ENCODE results near the gene SLC25A21.

SLC25A21 gene

DNA sequence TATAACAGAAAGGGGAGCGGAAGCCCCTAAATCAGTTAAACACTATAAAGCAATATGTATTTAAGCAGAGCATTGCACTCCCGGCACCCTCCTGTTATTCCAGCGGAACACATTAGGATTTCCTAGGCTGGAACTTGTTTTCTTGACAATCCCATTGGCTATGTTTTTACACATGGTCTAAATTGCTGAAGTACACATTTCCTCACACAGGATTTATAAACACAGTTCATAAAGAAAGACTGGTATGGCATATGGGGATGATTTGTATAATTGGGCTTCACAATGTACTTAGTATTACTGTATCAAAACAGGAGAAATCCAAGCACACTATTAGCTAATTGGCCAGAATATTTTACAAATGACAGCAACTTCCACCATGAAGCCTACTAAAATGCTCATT lies 487.5 kb downstream of the SLC25A21 start:
- DNase-seq, result no peak

DNA sequence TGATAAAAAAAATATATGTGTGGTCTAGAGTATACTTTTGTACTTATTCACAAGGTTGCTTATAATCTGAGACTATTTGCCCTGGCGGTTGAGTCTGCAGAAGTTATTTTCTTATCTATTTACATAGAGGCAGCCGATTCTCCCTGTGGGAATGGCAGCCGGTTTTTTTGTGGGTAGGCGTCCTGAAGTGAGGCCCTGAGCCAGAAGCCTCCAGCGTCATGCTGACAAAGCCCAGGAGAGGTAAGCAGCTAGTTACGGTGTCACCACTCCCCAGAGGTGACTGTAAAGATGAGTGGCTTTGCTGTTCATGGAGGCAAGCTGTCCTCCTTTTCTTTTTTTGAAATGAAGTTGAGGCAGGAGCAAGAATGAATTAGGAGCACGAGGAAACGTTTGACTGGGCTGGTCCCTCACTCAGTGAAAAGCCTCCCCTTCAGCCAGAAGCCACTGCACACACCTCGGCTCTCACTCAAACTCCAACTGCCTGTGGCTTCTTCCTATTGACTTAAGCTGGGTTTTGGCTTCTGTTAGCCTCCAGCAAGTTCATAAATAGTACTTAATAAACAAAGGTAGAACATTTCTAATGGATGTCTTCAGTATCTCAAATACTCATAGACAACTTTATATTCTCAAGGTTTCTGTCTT lies 489.2 kb downstream of the SLC25A21 start:
- no peak for DNase-seq

DNA sequence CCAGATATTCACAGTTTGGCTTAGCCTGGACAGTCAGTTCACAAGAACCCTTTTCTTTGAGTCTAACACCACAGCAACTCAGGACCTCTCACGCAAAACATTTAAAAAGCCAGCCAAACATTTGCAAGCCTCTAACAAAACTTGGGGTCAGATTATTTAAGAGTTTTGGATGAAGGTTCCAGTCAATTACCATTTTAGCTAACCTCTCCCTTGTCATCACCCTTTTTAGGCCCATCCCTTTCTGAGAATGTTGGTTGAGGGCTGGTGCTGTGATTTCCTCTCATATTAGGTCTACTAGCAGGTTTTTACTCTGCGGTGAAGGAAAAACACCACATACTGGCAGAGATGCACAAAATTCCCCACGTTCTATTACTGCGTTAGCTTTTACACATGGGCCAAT lies 490.1 kb downstream of the SLC25A21 start:
- no peak for DNase-seq

DNA sequence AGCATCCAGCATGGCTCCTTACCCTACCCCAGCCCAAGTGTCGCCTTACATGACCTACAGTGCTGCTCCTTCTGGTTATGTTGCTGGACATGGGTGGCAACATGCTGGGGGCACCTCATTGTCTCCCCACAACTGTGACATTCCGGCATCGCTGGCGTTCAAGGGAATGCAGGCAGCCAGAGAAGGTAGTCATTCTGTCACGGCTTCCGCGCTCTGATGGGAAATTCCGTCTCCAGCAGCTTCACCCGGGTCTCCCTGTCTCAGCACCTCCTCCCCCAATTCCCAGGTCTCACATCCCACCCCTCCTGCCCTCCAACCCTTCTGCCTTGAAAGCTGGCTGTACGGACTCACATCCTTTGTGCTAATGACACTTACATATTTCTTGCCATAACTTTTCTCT lies 496.2 kb downstream of the SLC25A21 start:
- DNase-seq, result no peak

DNA sequence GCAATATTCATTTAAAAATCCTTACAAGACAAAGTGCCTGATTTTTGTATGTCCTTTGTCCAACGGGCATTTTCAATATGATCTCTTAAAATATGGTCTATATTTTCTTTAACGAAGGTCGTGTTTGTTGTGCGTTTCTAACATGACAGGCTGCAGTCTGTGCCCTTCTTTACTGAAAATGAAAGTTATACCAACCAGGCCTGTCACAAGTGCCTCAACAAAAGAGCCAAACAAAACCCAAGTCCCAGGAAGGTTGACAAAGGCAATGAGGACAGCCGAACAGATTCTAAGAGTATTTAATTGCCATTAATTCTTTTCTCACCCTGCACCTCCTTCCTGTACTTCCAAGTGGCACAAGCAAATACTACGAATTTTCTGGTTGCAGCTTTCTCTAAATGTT lies 496.8 kb downstream of the SLC25A21 start:
- no peak for DNase-seq

DNA sequence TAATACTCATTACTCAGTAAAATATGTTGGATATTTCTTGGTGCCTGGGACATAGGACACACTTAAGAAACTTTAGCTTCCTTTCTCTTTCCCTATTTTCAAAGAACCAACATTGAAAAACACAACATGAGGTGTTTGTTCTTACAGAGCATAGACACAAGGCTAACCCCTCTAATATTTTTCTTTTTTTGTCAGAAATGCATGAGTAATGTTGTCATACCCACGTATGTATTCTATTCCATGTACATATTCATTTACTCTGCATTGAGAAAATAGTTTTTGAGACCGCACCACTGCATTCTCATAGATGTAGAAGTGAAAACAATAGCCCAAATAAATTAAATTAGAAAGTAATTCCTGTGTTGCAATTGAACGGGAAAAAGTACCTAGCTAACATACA lies 497.7 kb downstream of the SLC25A21 start:
- no peak for DNase-seq

DNA sequence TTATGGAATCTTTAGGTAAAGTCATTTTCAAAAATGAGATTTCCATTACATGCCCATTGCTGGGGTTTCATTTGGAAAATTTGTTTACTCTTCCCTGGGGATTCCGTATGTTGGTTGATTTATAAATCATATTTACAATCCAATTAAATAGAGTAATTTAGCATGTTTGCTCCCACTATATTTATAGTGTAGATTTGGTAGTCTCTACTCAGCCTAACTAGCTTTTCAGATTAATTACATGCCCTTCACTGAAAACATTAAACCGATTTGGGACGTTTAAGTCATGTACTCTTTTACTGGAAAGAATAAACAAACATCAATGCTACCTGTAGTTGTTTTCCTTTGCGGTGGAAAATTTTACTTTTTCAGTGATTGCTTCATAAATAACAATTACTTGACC lies 500.3 kb downstream of the SLC25A21 start:
- no peak for DNase-seq

DNA sequence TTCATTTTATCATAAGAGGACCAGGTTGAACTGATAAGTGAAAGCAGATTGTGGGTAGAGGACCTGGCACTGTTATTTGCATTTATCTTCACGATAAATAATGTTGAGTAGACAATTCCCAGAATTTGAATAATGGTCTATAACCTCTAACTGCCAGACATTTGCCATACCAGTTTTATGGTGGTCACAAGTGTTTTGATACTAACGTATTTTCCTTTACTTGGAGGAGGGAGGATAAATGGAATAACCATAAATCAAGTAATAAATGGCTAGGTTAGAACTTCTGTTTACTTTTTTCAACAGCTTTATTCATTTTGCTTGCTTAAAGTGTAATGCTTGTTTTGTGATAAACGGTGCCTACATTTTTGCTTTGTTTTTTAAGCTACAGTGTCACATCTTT lies 501.3 kb downstream of the SLC25A21 start:
- DNase-seq, result no peak

DNA sequence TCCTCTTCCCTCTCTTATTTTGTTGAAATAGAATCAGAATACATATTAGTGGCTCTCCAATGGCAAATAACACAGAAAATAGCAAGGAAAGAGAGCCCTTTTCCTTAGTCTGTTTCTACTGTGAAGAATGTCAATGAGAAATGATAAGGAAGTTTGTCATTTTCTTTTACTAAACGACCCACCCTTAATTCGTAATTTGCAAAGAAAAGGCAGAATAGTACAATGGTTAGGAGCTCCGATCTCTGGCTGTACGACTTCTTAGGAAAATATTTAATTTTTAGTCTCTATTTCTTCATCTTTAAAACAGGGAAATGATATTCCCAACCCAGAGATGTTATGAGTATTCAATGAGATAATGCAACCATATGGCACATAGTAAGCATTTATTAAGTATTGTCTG lies 504.7 kb downstream of the SLC25A21 start:
- no peak for DNase-seq

DNA sequence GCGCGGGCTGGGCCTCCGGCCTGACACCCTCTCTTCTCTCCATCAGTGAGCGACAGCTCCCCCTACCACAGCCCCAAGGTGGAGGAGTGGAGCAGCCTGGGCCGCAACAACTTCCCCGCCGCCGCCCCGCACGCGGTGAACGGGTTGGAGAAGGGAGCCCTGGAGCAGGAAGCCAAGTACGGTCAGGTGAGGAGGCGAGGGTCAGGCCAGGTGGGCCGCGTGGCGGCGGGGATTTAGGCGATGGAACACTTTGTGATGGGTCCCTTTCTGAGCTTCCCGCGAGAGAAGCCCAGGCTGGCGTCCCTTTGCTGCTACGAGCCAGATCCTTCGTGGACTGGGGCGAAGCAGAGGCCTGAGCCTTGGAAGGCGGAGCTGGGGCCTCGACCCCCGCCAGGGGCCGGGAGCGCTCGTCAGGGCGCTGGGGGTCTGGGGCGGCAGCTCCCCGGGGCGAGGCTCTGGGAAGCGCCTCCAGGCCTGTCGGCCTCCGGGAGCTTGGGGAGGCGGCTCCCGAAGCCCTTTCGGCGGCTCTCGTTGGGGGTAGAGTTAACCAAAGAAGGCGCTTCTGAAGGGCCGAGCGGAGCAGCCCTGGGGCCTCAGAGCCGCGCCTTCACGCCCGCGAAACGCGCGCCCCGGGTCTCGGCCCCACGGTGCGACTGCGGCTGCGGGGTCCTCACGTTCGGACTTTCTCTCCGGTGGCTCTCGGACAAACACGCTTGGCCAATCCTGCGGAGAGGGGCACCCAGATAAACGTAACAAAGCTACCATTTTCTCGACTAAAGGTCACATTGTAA lies 505.8 kb downstream of the SLC25A21 start:
- DNase-seq, result no peak

DNA sequence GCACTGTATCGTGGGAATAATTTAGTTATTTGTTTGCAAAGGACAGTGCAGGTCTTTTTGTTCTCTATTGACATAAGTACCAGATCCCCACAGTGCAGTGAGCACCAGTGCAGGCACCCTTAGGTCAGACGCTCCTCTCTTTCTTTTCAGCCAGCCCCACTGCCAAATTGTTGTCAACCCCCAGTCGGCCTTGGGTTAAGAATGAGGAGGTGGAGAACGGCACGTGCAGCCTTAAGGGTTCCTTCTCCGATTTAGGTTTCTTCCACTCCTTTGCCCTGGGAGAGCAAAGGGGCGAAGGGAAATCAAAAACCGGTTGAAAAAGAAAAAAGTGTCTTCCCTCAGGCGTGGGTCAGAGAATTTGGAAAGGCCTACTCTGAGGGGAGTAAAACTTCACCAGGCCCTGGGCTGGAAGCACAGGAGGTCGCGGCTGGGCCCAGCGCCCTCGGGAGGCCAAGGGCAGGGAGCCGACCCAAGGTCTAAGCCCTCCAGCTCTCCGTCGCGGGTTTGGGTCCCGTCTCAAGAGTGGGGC lies 506.5 kb downstream of the SLC25A21 start:
- DNase-seq, result no peak

DNA sequence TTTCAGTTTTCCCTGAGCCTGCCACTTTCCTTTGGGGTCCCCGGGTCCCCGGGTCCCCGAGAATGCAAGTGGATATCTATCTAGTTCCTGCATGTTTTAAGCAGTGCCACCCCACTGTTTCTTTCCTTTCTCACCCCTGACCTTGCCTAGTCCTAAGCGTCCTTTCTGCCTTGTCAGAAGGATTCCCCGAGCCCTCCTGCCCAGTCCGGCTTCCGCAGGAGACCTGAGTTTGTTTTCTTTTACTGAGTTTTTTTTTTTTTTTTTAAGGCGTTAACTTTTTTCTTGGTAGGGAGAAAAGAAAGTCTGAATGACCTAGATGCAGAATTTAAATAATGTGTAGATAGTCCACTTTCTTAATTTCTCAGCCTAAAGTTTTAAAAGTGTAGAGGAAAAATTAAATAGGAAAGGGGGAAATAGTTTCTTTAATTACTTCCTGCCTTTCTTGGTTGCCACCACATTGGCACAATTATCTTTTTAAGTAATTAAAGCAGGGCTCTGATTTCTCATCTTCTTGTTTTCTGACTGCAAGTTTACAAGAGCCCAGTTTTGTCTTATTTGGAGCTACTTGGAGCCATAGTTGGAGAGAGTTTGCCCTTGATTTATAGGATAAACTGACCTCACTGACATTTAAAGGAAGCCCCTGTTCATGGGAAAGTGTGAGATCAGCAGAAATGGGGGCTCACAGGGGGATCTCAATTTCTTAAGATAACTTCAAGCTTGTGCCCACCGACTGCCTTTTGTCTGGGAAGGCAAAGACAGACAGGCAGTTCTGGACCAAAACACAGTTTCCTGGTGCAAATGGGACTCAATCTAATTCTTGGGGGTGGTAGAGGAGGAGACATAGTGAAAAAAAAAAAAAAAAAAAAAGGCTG lies 507.8 kb downstream of the SLC25A21 start:
- DNase-seq, result no peak

DNA sequence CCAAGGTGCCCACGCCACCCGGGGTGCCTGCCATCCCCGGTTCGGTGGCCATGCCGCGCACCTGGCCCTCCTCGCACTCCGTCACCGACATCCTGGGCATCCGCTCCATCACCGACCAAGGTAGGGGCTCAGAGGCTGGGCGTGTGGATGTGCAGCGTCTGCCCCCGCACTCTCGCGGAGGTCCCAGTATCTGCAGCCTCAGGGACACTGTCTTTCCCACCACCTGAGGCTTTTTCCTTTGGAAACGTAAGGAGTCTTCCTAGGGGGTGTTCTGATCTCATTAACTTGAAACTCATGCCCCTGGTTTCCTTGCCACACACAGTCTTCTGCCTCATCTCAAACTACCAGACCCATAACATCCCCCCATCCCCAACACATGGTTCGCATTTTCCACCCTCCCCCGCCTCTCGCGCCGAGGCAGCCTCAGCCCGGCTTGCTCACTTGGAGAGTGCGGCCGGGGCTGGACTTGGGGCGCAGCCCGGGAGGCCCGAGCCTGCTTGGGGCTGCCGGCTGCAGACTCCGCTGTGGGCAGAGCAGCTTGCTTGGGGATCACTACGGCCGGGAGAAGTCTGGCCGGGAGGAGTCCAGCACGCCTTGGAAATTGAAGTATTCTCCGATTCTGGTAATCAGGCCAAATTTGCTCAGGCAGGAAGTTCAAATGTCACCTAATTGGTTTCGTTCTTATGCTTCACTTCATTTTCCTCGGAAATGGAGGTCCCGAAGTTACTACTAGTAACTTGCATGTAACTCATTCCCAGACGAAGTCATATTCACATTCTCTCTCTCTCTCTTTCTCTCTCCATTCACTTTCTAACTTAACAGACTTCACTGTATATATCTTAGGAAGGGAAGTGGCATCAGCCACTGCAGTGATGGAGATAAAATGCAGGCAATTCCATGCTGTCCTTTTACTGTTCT lies 508.7 kb downstream of the SLC25A21 start:
- DNase-seq, result no peak

DNA sequence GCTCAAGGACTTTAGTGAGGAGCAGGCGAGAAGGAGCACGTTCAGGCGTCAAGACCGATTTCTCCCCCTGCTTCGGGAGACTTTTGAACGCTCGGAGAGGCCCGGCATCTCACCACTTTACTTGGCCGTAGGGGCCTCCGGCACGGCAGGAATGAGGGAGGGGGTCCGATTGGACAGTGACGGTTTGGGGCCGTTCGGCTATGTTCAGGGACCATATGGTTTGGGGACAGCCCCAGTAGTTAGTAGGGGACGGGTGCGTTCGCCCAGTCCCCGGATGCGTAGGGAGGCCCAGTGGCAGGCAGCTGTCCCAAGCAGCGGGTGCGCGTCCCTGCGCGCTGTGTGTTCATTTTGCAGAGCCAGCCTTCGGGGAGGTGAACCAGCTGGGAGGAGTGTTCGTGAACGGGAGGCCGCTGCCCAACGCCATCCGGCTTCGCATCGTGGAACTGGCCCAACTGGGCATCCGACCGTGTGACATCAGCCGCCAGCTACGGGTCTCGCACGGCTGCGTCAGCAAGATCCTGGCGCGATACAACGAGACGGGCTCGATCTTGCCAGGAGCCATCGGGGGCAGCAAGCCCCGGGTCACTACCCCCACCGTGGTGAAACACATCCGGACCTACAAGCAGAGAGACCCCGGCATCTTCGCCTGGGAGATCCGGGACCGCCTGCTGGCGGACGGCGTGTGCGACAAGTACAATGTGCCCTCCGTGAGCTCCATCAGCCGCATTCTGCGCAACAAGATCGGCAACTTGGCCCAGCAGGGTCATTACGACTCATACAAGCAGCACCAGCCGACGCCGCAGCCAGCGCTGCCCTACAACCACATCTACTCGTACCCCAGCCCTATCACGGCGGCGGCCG lies 509.6 kb downstream of the SLC25A21 start:
- DNase-seq, result no peak

DNA sequence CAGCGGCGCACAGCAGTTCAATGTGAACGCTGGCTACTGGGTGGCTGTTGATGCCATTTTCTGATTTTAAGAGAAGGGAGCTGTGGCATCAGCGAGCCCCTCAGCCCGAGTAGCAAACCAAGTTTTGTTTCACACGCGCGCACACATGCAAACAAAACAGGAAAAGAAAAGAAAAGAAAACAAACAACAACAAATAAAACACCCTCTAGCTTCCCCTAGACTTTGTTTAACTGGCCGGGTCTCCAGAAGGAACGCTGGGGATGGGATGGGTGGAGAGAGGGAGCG lies 510.2 kb downstream of the SLC25A21 start:
- no peak for DNase-seq

DNA sequence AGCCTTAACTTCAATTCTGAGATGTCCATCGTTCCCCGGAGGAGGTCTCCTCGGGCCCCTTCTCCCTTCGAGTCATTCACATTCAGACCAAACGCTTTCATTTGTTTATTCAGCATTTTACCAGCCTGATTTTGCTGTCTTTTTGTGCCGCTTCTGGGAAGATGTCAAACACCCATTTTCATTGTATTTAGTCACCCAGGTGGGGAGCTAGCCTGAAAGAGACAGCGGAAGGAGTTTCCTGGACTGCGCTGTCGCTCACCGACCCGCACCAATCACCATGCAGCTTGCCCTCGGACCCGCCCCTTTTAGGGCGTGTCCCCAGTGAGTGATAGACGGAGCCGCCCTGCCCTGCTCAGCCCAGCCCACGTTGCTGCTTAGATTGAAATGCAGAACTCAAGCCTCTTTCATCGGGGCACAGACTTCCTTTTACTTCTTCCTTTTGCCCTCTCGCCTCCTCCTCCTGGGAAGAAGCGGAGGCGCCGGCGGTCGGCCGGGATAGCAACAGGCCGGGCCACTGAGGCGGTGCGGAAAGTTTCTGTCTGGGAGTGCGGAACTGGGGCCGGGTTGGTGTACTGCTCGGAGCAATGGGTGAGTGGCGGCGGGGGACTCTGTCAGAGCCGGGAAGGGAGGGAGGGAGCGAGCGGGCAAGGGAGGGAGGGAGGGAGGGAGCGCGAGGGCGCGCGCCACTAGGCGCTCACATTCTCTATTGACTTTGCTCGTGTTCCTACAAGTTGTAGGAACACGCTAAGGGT lies 510.7 kb downstream of the SLC25A21 start, which contains the start of gene PAX9:
Gene PAX9 (plus strand): TSS at position 355 of the 752 bp plus-strand sequence. CDS start 230 bp downstream, at position 585.
- no peak for DNase-seq

DNA sequence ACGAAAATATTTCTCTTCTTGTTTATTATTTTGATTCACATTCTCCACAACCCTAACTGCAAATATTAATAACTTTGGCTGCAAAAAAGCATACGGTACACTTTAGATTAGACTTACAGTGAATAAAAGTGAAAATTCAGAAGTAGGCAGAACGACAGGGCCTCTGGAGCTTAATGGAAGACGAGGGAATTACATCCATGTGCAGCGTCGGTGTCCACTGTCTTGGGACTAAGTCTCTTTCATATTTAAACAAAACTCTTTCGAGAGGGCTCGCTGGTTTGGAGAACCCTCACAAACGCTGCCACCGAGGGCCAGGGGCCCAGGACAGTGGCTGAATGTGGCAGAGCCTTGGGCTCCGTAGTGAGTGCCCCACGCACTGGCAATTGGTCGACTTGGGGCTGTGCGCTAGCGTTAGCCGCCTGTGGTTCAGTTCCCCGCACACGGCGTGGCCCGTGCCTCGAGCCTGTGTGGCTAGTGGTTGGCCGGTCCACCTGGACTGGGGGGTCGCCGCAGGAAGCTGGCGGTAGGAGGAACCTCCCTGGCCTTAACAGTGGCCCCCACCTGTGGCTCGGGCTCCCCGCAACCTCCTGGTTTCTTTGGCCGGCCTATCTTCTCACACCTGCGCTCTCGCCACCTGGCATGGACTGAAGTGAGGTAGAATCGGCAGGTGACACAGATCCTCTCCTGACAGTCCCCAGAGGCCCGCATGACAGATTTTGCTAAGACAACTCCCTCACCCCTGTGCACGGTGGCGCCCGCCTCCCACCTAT lies 511.5 kb downstream of the SLC25A21 start:
- no peak for DNase-seq

DNA sequence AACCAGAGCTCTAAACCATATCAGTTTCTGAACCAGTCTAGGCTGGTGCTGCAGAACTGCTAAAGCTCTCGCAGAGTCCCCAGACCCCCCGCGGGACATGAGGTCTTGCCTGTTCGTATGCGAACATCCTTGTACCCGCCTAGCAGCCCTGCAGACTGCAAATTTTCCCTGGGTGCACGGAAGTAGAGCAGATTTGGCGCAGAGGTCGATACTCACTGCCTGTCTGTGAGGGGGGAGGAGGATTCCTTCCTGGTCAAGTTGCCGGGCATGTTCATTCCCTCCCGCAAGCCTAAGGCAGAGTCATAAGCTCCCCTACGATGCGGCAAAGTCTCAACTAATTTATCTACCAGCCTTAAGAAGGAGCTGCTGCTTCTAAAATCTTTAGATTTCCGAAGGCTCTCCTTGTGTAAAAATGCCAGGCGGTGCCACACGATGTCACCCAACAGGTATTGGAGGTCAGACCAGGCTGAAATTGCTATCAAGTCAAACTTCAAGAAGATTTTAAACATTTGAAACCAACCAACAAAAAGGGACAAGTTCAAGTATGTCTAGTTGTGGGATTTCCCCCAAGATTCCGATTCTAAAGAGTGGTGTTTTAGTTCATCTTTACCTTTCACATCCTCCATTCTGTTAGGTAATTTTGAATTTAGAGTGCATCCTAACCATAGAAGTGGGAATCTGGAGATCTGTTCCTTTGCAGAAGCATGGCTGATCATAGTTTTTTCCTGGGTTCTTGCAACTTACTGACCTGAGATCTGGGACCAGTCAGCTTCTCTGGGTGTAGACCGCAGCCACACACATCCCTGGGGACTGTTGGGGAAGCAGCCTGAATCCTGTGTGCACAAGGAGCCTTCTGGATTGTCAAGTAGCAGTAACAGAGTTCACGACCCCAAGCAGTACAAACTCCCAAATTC lies 512.3 kb downstream of the SLC25A21 start:
- no peak for DNase-seq

All from C1 segment of cervical spinal cord (tissue), 14 donors.